ENCODE results near the gene PPP6R1.

Gene PPP6R1

DNA sequence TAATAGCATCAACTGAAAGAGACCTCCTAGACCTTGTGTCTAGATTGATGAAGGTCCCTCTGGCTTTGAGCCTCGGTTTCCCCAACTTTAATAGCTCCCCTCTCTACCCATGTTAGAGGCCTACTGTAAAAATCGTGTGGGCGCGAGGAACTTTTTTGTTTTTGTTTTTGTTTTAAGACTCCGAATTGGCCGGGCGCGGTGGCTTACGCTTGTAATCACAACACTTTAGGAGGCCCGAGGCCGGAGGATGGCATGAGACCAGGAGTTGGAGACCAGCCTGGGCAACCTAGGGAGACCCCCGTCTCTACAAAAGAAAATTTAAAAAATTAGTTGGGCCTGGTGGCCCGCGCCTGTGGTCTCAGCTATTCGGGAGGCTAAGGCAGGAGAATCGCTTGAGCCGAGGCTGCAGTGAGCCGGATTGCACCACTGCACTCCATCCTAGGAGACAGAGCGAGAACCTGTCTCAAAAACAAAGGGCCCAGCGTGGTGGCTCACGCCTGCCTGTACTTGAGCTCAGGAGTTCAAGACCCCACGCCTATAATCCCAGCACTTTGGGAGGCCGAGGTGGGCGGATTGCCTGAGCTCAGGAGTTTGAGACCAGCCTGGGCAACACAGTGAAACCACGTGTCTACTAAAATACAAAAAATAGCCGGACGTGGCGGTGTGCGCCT lies 858 bp upstream of the PPP6R1 start:
- DNase-seq (ENCODE audit: low read depth) = no peak

DNA sequence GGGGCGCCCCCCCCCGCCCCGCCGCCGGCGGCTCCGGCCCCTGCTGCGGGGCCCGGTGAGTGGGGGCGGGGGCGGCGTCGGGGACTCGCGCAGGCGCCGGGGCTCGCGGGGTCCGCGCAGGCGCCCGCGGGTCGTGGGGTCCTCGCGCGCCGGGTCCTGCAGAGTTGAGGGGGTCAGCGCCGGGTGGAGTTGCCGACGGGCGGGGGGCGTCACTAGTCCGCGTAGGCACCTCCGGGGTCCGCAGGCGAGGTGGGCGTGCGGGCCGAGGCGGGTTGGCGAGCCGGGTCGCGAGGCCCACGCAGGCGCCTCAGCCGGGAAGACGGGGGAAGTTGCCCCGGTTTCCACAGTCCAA lies 365 bp downstream of the PPP6R1 start:
- DNase-seq (ENCODE audit: low read depth) = no peak

DNA sequence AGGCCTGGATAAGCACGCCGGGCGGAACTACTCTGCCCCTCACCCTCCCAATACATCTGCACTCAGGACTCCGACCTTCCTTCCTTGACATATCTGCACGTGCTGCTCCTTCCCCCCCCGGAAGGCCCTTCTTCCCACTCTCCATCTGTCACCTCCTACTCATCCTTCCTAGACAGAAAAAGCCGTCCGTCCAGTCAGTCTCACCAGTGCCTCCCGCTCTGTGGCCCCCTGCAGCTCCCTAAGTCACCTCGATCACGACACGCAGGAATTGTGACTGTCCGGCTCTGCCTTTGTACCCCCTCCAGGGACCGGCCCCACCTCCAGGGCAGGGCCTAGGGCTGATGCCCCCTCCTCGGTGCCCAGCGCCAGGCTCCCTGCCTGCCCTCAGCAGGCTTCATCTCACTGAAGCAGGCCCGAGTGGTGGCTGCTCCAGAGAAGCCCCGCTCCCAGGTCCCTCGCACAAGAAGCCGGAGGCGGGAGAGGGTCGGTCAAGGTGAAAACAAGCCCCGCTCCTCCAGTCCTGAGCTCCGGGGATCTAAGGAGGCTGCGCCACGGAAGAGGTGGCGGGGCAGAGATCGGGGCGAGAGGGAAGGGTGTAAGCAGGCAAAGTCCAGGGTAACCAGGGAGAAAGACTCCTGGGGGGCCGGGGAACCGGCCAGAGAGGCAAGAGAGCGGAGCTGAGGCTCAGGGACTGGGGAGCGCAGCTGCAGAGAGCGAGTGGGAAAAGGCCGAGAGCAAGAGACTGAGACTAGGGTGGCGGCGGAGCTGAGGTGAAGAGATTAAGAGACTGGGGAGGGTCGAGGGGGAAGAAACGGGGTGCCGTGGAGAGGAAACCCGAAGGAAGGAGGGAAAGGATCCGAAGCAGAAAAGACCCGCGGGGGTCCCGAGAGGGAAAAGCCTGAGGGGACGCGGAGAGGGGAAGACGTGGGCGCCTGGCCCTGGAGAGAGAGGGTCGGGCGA lies 1.1 kb downstream of the PPP6R1 start:
- DNase-seq (ENCODE audit: low read depth) = no peak

DNA sequence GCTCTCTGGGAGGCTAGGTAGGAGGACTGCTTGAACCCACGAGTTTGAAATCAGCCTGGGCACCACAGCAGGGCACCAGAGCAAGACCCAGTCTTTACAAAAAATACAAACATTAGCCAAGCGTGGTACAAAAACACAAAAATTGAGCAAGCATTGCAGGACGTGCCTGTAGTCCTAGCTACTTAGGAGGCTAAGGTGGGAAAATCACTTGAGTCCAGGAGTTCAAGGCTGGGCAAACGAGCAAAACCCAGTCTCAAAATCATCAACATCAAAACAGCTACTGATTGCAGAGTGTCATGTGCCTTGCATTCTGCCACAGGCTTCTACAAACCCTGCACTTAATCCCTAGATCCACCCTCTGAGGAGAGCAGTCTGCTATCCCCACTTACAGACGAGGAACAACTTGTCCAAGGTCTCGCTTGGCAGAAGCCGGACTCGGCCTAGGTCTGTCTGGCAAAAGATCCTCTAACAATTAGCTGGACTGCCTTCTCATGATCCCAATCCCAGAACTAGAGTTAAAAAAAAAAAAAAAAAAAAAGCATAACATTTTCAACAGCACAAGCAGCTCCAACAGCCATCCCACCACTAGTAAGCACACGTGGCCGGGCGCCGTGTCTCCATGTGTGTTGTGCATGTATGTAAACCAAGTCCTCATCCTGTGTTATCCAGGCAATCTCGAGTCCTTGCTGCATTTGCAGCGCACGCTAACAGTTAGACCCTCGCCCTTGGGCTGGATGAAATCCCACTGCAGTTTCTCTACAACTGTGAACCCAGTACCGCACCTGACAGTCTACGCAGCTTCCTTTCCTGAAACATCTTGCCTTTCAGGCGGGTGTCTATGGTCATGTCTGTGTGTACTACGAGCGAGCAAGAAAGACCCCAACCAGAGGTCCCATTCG lies 2.0 kb downstream of the PPP6R1 start:
- no peak for DNase-seq (ENCODE audit: low read depth)

DNA sequence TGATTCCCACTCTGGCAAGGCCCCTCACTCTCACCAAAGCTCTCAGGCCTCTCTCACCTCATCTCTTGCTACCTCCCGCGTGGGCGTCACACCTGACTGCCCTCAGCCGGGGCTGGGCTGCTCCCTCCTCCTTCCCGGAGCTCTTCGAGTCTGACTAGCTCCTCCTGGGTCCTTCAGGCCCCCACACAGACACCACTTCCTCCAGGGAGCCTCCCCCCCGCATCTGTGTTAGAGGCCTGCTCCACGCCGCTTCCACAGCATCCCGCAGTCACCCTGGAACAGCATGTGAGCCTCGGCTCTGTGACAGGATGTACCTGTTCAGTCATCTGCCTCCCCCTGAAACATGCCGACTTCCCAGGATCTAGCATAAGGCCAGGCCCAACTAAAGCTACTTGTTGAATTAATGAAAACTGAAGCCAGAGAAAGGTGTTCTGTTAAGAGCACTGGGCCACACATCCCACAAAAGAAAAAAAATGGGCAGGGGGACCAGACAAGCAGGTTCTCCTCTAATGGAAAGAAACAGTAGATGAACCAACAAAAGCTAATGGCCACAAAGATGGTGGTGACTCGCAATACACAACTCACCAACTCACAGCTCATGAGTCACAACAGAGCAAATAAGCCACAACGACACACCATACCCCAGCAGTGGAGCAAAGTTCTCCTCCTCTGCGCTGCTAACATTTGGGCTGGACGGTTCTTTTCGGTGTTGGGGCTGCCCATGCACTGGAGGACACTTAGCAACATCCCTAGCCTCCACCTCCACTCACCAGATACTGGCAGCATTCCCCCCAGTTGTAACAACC lies 3.0 kb downstream of the PPP6R1 start:
- no peak for DNase-seq (ENCODE audit: low read depth)

DNA sequence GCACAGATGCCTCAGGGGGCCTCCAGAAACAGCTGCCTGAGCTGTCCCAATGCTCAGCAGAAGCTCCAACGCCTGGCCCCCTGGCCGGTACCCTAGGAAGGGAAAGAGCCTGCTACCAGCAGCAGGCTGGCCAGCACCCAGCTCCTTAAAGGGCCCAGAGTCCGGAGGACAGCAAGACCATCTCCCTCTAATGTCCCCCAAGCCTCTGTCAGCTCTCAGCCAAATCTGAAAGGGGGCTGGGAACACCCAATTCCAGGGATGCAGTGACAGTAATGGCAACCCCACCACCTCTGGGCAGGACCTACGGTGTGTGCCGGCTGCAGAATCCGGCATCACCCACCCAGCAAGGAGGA lies 4.2 kb downstream of the PPP6R1 start:
- DNase-seq (ENCODE audit: low read depth) = no peak

DNA sequence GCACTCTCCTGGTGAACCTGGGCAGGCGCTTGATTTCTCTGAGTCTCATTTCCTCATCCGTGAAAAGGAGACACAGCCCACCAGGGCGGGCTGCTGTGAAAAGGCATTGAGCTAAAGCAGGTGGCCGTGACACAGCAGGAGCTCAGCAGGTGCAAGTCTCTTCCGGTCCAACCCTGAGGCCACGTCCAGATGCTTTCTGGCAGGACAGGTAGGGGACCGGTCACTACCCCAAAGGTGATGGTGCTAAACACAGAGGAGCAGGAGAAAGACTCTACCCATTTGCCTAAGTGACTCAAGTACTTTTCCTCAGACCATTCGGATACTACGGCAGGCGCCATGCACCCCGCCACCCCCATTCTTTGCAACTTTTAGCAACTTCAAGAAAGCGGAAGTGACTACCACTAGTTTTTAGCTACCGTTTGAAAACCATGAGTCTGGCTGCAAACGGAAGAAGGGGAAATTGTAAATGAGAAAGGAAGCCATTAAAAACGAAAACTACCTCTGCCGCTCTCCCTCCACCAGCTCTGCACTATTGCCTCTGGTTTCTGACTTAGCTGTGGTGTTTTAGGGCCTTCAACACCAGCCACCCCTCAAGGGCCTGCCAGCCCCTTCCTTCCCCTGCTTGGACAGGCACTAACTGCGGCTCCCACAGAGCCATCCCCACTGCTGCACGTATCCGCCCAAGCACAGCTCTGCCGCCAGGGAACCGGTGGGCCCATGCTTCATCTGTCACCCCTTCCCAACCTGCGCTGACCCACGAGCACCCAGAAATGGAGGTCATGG lies 4.8 kb downstream of the PPP6R1 start:
- no peak for DNase-seq (ENCODE audit: low read depth)

DNA sequence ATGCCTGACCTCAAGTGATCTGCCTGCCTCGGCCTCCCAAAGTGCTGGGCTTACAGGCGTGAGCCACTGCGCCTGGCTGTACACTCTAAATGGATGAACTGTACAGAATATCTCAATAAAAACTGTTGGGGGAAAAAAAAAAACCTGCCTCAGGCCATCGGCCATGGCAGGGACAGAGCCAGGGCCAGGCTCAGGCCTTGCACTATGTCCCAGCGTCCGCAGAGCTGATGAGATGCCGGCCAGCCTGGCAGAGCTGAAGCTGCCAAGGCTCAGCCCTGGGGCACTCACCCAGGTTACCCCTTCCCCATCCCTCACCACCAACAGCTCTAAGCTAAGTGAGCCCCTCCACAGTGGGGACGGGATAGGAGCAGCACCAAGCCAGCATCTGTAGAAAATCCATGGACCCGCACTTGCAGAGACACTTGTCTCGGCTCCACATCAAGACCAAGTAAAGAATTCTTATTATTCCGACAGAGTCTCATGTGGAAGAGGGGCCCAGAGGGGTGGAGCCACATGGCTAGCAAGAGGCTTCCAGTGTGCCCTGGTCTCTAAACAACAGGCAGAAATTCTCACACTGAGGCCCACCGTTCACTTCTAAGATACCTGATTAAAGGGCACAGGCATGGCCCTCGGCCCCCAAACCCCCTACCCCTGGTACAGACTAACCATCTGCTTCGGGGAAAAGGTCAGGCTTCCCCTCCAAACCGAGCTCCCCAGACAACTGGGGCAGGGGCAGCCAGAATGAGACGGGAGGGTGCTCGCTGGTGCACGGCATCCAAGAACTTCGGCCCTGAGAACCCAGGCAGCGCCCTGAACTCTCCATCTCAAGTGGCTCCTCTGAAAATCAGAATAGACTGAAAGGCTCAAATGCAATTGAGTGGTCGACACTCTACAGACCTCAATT lies 5.8 kb downstream of the PPP6R1 start:
- no peak for DNase-seq (ENCODE audit: low read depth)

DNA sequence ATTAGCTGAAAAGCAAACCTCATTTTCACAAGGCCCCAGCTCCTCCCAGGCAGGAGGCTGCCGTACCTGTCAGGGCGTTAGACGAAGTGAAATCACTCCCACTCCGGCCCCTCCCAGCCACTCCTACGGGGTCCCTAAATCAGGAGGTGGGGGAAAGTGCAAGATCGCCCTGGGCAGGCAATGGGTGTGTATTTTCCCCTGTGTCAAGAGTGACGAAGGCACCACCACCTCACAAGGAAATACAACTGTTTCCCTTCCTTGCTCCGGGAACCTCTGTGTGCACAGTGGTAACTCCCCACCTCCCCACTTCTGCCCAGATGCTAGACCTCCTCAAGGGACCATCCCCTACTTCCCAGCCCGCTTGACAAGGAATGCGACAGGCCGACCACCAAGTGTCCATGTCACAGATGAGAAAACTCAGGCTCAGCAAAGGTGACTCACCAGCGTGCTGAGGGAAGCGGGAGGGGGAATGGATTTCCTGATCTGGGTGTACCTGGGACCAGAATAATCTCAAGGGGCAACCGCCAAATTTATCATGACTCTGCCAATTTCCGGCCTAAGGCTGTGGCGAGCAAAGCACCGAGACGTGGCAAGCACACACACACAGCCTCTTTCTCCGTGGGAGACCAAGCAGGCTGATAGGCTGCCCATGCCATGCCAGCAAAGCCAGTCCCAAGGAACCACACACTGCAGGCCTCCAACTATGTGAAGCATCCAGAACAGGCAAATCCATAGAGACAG lies 7.3 kb downstream of the PPP6R1 start:
- DNase-seq (ENCODE audit: low read depth) = no peak

DNA sequence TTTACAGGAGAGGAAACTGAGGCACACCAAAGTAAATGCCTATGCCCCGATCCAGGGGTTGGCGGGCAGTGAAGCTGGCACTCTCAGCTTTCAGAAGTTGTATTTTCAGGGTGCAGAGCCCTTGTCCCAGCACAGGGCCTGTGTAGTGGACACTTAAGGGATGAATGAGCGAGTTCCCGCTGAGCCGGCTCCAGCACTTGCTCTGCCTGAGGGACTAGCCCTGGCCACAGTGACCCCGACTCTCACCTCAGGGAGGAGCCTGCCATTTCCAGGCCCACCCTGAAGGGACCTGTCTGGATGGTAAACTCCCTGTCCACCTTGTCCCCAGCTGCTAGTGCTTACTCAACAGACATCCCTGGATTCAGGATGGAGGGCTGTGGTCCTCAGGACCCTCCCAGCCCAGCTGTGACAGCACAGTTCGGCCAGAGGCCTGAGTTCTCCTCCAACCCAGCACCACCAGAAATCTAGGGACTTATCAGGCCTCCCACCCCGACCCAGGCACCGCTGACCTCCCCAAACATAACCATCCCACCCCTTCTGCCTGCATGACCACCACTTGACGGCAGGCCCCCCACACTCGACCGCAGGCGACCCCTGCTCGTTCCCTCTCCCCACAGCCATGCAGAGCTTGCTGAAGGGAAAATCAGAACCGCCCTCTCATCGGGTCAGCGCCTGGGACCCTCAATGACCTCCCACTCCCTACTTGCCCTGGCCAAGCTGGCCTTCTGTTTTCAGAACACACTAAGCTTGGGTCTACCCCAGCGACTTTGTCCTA lies 8.4 kb downstream of the PPP6R1 start:
- no peak for DNase-seq (ENCODE audit: low read depth)

DNA sequence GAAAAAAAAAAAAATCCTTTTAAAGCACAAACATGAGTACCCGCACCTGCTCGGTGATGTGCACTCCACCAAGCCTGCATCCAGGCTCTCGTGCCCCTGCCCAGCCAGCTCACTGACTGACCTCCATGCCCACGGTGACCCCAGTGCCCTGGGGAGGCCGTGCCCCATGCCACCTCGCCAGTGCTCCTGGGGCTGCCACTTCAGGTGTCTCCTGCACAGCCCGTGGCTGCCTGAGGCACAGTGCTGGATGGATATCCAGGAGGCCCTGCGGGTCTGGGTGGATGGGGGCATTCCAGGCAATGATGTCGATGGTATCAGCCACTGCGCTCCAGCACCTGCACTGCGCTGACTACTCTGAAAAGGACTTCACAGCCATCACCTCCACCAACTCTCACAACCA lies 9.0 kb downstream of the PPP6R1 start:
- DNase-seq (ENCODE audit: low read depth) = no peak

DNA sequence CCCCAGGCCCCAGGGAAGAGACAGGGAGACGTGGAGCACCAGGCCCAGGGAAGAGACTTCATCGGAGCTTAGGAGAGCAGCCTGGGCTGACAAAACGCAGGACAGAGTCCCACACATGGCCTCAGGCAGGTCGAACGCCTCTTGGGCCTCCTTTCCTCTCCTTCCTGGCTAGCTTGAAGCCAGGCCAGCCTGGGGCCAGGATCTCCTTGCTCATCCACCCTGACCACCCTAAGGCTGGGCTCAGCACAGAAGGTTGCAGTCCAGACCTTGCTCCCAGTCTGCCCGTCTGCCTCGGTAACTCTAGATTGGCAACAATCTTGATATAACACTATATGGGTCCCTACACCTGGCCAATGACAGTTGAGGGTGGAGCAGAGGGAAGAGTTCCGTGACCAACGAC lies 10.1 kb downstream of the PPP6R1 start:
- DNase-seq (ENCODE audit: low read depth) = no peak

DNA sequence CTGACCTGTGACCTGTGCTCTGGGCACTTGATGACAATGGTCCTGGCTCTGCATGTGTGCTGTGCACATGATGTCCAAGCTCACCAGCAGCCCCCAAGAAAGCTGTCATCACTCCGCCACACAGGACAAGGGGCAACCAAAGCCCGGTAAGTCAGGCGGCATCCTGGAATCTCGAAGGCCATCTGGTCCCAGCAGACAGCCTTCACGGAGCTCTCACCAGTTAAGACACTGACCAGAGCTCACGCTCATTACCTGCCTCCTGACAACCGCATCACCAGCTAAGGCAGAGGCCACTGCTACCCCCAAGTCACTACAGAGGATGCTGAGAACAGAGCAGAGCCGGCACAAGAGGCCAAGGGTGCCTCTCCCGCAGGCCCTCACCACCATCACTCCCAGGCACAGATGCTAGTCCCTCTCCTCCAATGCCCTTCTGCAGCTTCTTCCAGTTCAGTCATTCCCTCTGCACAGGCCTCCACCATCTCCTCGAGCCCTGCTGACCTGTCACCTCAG lies 10.6 kb downstream of the PPP6R1 start:
- no peak for DNase-seq (ENCODE audit: low read depth)

DNA sequence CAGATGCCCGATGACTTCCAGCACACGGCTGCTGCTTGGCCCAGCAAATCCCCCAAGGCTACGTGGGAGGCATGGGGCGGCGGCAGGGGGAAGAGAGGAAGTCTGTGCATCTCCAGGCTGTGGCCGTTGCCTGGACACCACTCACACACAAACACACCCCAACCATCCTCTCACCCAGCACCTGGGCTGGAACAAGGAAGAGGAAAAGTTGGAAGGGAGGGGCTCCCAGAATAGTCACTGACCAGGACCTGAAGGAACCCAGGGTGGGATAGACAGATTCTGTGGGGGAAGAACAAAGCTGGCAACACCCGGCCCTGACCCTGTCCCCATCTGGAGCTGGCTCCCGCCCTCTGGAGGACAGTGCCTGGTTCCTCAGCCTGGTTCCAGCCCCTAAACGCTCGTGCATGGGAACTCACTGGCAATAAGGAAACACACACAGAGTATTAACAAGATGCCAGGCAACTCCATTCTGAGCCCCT lies 11.2 kb downstream of the PPP6R1 start:
- DNase-seq (ENCODE audit: low read depth) = no peak

DNA sequence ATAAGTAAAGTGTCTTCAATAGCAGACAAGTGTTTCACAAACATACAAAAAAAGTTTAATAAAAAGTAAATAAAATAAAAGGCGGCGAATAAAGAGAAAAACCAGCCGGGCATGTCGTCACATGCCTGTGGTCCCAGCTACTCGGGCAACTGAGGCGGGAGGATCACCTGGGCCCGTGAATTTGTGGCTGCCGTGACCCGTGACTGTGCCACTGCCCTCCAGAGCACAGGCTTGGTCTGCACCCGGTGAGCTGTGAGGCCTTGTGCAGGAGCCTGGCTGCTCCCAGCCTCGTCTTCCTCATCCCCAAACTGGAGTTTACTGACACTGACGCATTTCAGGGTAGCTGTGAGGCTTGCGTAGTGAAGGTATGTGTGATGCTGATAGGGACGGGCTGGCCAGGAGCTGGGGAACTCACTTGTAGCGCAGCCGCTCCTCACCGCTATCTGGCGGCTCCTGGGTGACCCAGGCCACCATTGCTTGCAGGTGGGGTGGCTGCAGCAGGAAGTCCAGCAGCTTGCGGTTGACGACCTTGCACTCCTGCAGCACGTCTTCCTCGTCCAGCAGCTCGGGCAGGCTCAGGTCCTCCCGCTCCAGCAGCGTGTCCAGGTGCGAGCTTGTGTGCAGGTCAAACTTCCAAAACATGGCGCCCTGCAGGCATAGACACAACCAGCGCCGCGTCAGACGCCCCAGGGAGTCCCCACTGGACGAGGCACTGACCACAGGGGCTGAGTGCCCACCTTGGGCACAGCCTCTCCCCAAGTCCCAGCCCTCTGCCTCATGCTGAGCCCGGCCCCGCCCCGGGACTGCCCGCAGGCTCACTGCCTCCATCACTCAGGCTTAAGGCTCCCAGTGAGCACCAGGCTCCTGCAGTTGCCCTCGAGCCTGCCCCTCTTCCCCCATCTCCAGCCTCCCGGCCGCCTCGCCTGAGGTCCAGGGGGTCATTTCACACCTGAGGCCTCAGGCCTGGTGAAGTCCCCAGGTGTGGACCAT lies 12.1 kb downstream of the PPP6R1 start:
- DNase-seq (ENCODE audit: low read depth) = no peak

DNA sequence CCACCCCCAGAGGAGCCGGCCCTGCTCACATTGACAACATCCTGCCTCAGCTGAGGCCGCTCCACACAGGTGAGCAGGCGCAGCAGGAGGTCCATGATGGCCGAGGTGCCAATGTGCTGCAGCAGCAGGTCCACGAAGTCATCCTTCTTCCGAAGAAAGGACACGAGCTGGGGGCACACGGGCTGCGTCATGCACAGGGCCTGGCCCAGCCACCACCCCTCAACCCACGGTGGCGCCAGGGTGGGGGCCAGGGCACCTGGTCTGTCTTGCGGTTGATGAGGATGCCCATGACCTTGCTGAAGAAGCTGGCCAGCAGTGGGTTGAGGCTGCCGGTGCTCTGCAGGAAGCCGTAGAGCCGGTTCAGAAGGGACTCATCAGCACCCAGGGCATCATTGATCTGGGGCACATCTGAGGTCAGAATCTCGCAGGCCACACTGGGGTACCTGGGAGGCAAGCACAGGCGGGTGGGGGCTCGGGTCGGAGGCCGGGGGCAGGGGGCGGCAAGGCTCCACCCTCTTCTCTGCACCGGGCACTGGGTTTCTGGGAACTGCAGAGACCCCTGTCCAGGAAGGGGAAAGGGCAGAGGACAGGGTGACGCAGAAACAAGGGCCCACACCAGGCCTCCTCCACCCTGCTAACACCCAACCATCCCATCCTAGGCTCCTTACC lies 13.4 kb downstream of the PPP6R1 start:
- DNase-seq (ENCODE audit: low read depth) = no peak

Measured in stimulated activated CD8-positive, alpha-beta memory T cell treated with anti-CD3 and anti-CD28 coated beads, Interleukin-15, amount 100 ng/mL, for 1 hour (primary cell).